Stimulated activated CD8-positive, alpha-beta memory T cell treated with anti-CD3 and anti-CD28 coated beads, Interleukin-12 subunit alpha, Interleukin-12 subunit beta, amount 100 ng/mL, for 24 hours (primary cell): ENCODE measurements around the gene SLC39A6.
"Not testable (repeated sequence)": the region's sequence is repeated elsewhere in the genome, so short reads cannot be mapped to it uniquely, and the experiment has no call there.

ENCODE experiments used
- DNase-seq: peaks from one replicate; pipeline ENCODE4 v3.0.0-alpha.2; 2020; ENCODE audit errors: extremely low read depth

Gene SLC39A6

GRCh38 chr18:36135264-36135663 is 6.1 kb upstream of the SLC39A6 start:
- no peak for DNase-seq

GRCh38 chr18:36132756-36133155 is 3.6 kb upstream of the SLC39A6 start:
- no peak for DNase-seq

GRCh38 chr18:36131692-36132483 is 2.7 kb upstream of the SLC39A6 start:
- no peak for DNase-seq

GRCh38 chr18:36130883-36131653 is 1.9 kb upstream of the SLC39A6 start:
- no peak for DNase-seq

- no peak for DNase-seq
Measured at GRCh38 chr18:36130039-36130831, 1.1 kb upstream of the SLC39A6 start.

- no peak for DNase-seq
Measured at GRCh38 chr18:36128907-36129299, 237 bp downstream of the SLC39A6 start.

GRCh38 chr18:36128530-36128870 is 640 bp downstream of the SLC39A6 start:
- DNase-seq: no peak

GRCh38 chr18:36127836-36128529 is 1.2 kb downstream of the SLC39A6 start:
- no peak for DNase-seq

- DNase-seq: no peak
Measured at GRCh38 chr18:36126668-36127067, 2.5 kb downstream of the SLC39A6 start.

- DNase-seq: no peak
Measured at GRCh38 chr18:36124841-36125240, 4.3 kb downstream of the SLC39A6 start.

GRCh38 chr18:36120297-36120696 is 8.8 kb downstream of the SLC39A6 start:
- DNase-seq: no peak

- DNase-seq: not testable (repeated sequence)
Measured at GRCh38 chr18:36116771-36117170, 12.4 kb downstream of the SLC39A6 start.

- DNase-seq: no peak
Measured at GRCh38 chr18:36114738-36115137, 14.4 kb downstream of the SLC39A6 start.

- no peak for DNase-seq
Measured at GRCh38 chr18:36114251-36114650, 14.9 kb downstream of the SLC39A6 start.

- DNase-seq: no peak
Measured at GRCh38 chr18:36112302-36112701, 16.8 kb downstream of the SLC39A6 start.

- no peak for DNase-seq
Measured at GRCh38 chr18:36109737-36110136, 19.4 kb downstream of the SLC39A6 start.

- DNase-seq: no peak
Measured at GRCh38 chr18:36108601-36109000, 20.5 kb downstream of the SLC39A6 start.

GRCh38 chr18:36108196-36108595 is 20.9 kb downstream of the SLC39A6 start:
- no peak for DNase-seq

- DNase-seq: no peak
Measured at GRCh38 chr18:36107477-36107876, 21.7 kb downstream of the SLC39A6 start.

GRCh38 chr18:36104749-36105148 is 24.4 kb downstream of the SLC39A6 start:
- no peak for DNase-seq

- no peak for DNase-seq
Measured at GRCh38 chr18:36101943-36102342, 27.2 kb downstream of the SLC39A6 start.

- no peak for DNase-seq
Measured at GRCh38 chr18:36099311-36099710, 29.8 kb downstream of the SLC39A6 start.
